ENCODE measurements around the gene DNM1.

The DNM1 gene

DNA sequence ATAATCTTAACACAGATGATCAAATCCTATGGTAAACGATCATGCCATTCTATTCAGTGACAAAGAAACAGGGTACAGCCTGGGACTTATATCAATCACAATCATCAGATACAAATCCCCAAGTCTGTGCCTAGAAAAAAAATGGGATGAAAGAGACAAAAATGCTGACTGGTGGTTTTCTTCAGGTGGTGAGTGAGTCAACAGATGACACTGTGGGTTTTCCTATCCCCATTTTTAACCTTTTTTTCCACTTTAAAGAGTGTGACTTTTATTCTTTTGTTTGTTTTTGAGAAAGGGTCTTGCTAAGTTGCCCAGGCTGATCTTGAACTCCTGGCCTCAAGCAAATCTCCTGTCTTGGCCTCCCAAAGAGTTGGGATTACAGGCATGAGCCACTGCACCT lies 15.0 kb upstream of the DNM1 start:
- peak overlapping the region; percentile 74 for H3K27ac Mint-ChIP-seq
- H3K4me3 Mint-ChIP-seq, result no peak overlapping the region
- H3K27me3 Mint-ChIP-seq, result no peaks in the 10 kb centered on the region
- H3K4me1 Mint-ChIP-seq (ENCODE audit: low read depth), result peaks cover 41% of the 10 kb centered on the region
- DNase-seq, result no peak
- H3K9me3 Mint-ChIP-seq, result no peaks in the 10 kb centered on the region
- H3K36me3 Mint-ChIP-seq (ENCODE audit: low read depth), result peaks cover 64% of the 10 kb centered on the region

- Mint-ChIP-seq H3K4me1 (ENCODE audit: low read depth) (peaks cover 38% of the 10 kb centered on the region), H3K9me3 (no peaks in the 10 kb centered on the region), H3K4me3 (peak overlapping the region; percentile 99), H3K27me3 (no peaks in the 10 kb centered on the region), H3K36me3 (ENCODE audit: low read depth) (peaks cover 51% of the 10 kb centered on the region), H3K27ac (peak overlapping the region; percentile 47)
- DNase-seq, result no peak
These were observed 13.2 kb upstream of the DNM1 start for GRCh38 chr9:128190013-128190412.

DNA sequence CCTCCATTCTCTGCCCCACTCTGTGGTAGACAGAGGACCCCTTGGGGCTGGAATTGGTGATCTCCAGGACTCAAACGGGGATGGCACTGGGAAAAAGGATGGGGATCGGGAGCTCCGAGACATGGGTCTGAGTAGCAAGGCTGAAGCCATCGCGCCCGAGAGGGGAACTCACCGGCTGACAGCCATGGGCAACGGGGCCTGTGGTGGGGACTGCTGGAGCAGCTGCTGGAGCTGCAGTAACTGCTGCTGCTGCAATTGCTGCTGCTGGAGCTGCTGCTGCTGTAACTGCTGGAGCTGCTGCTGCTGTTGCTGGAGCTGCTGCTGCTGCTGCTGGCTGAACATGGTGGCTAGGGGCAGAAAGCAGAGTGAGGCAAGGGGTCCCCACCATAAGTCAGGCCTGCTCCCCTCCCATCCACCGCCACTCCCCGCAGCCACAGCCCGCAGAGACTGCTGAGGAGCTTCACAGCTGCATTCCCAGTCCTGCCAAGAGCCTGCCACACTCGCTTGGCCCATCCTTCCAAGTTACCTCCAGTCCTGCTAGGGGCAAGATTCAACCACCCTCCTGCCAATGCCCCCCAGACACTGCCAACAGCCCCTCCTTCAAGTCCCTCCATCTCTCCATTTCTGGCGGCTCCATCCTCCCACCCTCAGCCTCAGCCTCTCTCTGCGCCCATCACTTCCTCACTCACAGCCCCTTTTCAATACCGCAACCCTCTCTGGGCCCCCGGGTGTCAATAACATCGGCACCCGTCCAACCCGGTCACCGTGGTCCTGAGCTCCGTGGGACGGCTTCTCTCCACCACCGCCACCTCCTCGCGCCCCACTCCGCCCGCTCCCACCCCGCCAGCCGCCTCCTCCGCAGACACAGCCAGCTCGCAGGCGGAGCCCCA lies 12.4 kb upstream of the DNM1 start:
- H3K9me3 Mint-ChIP-seq, result no peaks in the 10 kb centered on the region
- H3K27ac Mint-ChIP-seq, result peak overlapping the region; percentile 94
- peaks cover 44% of the 10 kb centered on the region for H3K36me3 Mint-ChIP-seq (ENCODE audit: low read depth)
- no peak for DNase-seq
- peak overlapping the region; percentile 99 for H3K4me3 Mint-ChIP-seq
- peaks cover 38% of the 10 kb centered on the region for H3K4me1 Mint-ChIP-seq (ENCODE audit: low read depth)
- H3K27me3 Mint-ChIP-seq, result no peaks in the 10 kb centered on the region

DNA sequence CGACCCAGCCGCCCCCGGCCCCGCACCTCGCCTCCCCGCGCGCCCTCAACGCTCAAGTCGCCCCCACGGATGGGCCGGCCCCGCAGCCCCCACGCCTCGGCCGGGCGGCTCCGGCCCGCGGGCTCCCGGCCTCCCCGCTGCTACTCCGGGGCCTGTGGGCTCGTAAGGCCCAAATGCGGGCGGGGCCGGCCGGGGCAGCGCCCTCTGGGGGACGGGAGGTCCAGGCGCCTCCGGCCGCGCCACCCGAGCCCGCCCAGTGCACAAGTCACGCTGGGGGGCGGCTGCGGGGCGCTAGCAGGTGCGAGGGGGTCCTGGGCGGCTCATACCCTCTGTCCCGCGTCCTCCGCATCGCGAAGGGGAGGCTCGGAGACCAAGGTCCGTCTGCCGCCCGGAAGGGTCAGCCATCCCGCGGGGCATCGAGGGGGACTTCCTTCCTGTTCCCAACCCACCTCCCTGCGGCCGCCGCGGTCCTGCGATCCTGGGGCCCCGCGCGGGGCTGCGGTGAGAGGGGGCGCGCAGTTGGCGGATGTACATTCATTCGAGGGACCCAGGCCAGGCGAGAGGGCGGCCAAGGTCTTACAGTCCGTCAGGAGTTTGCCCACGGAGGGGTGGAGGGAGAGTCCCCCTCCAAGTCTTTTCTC lies 11.7 kb upstream of the DNM1 start, which contains the start of gene CIZ1:
TSS of gene CIZ1 (minus strand) at position 167 of the 641 bp plus-strand sequence. CDS start 715 bp downstream, outside the sequence.
- Mint-ChIP-seq H3K27me3 (no peaks in the 10 kb centered on the region), H3K4me3 (peak within 1 kb of the TSS; percentile 99), H3K27ac (peak within 1 kb of the TSS; percentile 94), H3K36me3 (ENCODE audit: low read depth) (peaks cover 37% of the 10 kb centered on the region), H3K9me3 (no peaks in the 10 kb centered on the region), H3K4me1 (ENCODE audit: low read depth) (peaks cover 38% of the 10 kb centered on the region)
- peak; percentile 86 for DNase-seq

DNA sequence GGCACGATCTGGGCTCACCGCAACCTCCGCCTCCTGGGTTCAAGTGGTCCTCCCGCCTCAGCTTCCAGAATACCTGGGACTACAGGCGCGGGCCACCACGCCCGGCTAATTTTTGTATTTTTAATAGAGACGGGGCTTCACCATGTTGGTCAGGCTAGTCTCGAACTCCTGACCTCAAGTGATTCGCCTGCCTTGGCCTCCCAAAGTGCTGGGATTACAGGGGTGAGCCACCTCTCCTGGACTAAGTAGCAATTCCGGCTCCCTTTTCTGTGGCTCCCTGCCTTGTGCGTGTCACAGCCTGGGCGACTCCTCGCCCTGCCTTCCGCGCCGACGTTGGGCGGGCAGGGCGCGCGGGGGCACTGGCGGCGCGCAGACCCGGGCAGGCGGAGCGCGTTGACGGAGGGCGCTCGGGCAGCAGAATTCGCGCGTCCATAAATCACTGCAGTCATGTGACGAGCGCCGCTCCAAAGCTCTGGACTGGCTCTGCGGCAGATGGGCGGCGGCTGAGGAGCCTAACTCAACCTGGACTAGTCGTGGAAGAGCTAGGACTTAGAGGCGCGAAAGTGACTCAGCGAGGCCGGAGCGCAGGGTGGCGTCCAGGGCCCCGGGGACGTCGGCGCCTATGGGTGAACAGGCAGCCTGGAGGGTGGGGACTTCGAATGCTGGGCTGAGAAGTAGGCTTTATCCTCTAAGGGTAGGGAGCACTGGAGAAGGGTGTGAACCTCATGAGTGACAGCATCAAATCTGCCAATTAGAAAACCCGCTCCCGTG lies 10.4 kb upstream of the DNM1 start:
- no peaks in the 10 kb centered on the region for H3K27me3 Mint-ChIP-seq
- no peak overlapping the region for H3K27ac Mint-ChIP-seq
- H3K36me3 Mint-ChIP-seq (ENCODE audit: low read depth), result peaks cover 28% of the 10 kb centered on the region
- H3K4me3 Mint-ChIP-seq, result no peak overlapping the region
- H3K9me3 Mint-ChIP-seq, result no peaks in the 10 kb centered on the region
- peaks cover 36% of the 10 kb centered on the region for H3K4me1 Mint-ChIP-seq (ENCODE audit: low read depth)
- DNase-seq, result no peak

GRCh38 chr9:128193469-128194096 lies 9.6 kb upstream of the DNM1 start:
- H3K4me3 Mint-ChIP-seq, result no peak overlapping the region
- no peak overlapping the region for H3K27ac Mint-ChIP-seq
- H3K36me3 Mint-ChIP-seq (ENCODE audit: low read depth), result peaks cover 20% of the 10 kb centered on the region
- H3K4me1 Mint-ChIP-seq (ENCODE audit: low read depth), result peaks cover 32% of the 10 kb centered on the region
- H3K9me3 Mint-ChIP-seq, result no peaks in the 10 kb centered on the region
- no peaks in the 10 kb centered on the region for H3K27me3 Mint-ChIP-seq
- no peak for DNase-seq

DNA sequence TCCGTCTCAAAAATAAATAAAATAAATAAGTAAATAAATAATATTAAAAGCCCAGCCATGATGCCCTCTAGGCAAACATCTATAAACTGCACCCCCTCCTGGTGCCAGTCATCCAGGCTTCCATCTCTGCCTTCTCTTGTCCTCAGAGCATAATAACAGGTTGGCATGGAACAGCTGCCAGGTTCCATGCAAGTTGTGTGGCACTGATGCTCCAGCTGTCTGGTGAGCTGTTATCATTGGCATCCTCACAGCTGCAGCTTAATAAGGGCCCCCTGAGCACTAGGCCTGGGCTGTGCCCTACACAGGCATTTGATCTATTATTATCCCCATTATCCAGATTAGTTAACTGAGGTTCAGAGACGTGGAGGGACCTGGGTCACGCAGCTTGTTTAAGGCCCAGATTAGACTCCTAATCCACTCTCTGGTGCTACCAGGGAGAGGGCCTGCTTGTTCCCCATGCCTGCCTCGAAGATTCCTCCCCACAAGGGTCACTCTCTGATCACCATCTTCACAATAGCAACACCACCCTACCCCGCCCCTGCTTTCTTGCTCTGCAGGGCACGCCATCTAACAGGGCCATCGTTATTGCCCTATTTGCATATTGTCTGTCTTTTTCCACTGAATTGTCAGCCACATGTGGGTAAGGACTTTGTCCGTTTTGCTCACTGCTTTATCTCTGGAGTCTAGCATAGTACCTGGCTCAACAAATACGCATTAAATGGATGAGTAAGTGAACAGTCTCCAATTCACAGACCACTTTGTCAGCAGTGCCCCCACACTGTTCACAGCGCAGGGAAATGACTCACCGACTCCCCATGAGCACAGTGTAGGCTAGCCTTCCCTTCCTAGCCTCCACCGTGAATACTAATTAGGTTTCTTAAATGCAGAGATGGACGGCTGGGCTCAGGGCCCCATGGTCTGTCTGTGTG lies 1.5 kb upstream of the DNM1 start:
- DNase-seq, result no peak

GRCh38 chr9:128202648-128203023 lies 543 bp upstream of the DNM1 start:
- Mint-ChIP-seq H3K36me3 (ENCODE audit: low read depth) (no peaks in the 10 kb centered on the region), H3K9me3 (no peaks in the 10 kb centered on the region), H3K27ac (peak overlapping the region; percentile 87), H3K4me1 (ENCODE audit: low read depth) (peaks cover 20% of the 10 kb centered on the region), H3K4me3 (peak overlapping the region; percentile 53), H3K27me3 (peaks cover 13% of the 10 kb centered on the region)
- DNase-seq, result no peak

More for the DNA sequence above, 1.5 kb upstream of the DNM1 start:
- Mint-ChIP-seq H3K4me3 (no peak overlapping the region), H3K36me3 (ENCODE audit: low read depth) (no peaks in the 10 kb centered on the region), H3K27ac (no peak overlapping the region), H3K9me3 (no peaks in the 10 kb centered on the region), H3K27me3 (peaks cover 13% of the 10 kb centered on the region), H3K4me1 (ENCODE audit: low read depth) (peaks cover 20% of the 10 kb centered on the region)

DNA sequence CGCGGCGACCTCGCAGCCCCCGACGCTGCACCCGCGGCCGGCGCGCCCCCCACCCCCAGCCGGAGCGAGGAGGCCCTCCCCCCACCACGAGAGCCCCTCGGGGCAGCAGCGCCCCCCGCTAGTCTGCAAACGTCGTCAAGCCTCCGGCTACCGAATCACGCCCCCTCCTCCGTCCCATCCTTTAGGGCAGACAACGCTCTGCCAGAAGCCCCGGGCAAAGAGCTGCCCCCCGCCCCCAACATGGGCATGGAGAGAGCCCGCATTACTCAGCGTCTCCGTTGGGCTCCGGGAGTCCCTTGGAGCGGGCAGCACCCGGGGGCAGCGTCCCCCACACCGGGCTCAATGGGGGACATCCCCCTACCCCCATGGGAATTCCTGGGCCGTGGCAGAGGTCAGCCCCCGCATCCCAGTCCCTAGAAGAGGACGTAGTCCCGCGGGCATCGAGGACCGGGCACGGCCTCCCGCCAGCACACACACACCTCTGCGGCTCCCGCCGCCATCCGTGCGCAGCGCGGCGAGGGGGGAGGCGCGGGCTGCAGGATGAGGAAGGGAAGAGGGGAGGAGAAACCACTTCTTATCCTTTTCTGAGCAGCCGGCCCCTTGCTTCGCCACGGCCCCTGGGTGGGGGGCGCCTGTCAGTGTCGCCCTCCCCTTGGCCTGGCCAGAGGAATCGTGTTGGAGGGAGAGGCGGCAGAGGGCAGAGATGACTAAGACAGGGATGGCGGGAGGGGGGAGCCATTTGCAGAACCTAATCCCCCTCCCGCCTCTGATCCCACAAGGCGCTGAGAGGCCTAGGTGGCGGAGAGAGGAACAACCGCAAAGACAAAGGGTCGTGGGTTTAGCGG lies 750 bp downstream of the DNM1 start:
- Mint-ChIP-seq H3K36me3 (ENCODE audit: low read depth) (no peaks in the 10 kb centered on the region), H3K4me1 (ENCODE audit: low read depth) (peaks cover 19% of the 10 kb centered on the region), H3K4me3 (peak overlapping the region; percentile 64), H3K27ac (no peak overlapping the region), H3K9me3 (no peaks in the 10 kb centered on the region), H3K27me3 (peaks cover 13% of the 10 kb centered on the region)
- DNase-seq, result peak; percentile 48

GRCh38 chr9:128204858-128205257 lies 1.7 kb downstream of the DNM1 start:
- H3K36me3 Mint-ChIP-seq (ENCODE audit: low read depth), result no peaks in the 10 kb centered on the region
- DNase-seq, result no peak
- peaks cover 13% of the 10 kb centered on the region for H3K27me3 Mint-ChIP-seq
- H3K4me3 Mint-ChIP-seq, result no peak overlapping the region
- no peaks in the 10 kb centered on the region for H3K9me3 Mint-ChIP-seq
- peaks cover 19% of the 10 kb centered on the region for H3K4me1 Mint-ChIP-seq (ENCODE audit: low read depth)
- H3K27ac Mint-ChIP-seq, result no peak overlapping the region

DNA sequence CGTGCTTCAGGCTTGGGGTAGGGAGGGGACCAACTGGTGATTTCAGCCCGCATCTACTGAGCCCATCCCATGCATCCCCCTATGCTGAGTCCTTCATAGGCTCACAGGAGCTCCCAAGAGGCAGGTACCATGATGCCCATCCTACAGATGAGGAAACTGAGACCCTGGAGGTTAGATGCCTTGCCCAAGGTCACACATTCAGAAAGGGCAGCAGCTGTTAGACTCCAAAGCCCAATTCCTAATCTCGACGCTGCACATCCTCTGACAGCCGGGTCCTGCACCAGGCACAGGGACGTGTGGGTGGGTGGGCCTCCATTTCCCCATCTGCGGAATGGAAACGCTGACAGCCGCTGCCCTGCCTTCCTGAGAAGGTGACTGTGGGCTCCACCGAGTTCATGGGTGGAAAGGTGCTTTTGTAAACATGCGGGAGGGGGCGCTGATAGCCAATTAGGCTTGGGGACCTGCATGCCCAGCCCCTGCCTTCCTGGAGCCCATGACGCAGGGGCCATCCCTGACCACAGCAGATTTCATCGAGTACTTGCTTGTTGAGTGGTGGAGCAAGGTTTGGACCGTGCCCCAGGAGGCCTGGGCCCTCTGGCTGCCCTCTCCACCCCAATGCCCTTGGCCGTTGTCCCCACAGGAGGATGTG lies 2.2 kb downstream of the DNM1 start:
- H3K27ac Mint-ChIP-seq, result no peak overlapping the region
- H3K9me3 Mint-ChIP-seq, result no peaks in the 10 kb centered on the region
- no peaks in the 10 kb centered on the region for H3K36me3 Mint-ChIP-seq (ENCODE audit: low read depth)
- no peak for DNase-seq
- H3K4me1 Mint-ChIP-seq (ENCODE audit: low read depth), result peaks cover 19% of the 10 kb centered on the region
- H3K27me3 Mint-ChIP-seq, result peaks cover 13% of the 10 kb centered on the region
- no peak overlapping the region for H3K4me3 Mint-ChIP-seq

DNA sequence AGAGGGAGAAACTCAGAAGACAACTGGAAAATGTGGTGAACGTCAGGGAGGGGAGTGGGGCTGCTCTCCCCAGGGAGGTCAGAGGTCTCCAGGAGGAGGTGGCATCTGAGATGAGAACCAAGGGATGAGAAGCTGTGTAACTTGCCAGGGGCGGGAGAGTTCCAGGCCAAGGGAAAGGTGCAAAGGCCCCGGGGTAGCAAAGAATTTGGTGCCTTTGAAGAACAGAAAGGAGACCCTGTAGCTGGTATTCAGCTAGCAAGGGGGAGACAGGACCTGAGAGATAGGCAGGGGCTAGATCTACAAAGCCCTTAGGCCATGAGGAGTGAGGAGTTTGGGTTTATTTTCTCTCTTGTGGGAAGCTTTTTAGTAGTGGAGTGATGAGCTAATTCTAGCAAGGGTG lies 3.3 kb downstream of the DNM1 start:
- no peak for DNase-seq
- Mint-ChIP-seq H3K27me3 (peaks cover 13% of the 10 kb centered on the region), H3K36me3 (ENCODE audit: low read depth) (no peaks in the 10 kb centered on the region), H3K9me3 (no peaks in the 10 kb centered on the region), H3K4me3 (no peak overlapping the region), H3K27ac (no peak overlapping the region), H3K4me1 (ENCODE audit: low read depth) (peaks cover 19% of the 10 kb centered on the region)

All from activated T-cell treated with anti-CD3 and anti-CD28 coated beads, Interleukin-2, amount 50 U/mL, for 24 hours (primary cell).